Sigmoid colon (tissue), 4 donors: ENCODE measurements around the gene SLC7A5.
"Not testable (repeated sequence)": the region's sequence is repeated elsewhere in the genome, so short reads cannot be mapped to it uniquely, and the experiment has no call there.

Experiments
- POLR2AphosphoS5 ChIP-seq, 4 donors: sonication (generic); formaldehyde crosslinking; IDR thresholded peaks; one replicate each; pipeline ENCODE4 v1.6.1; 2017; ENCODE audit warnings: antibody characterized with exemption in 4 of 4
- TF ChIP-seq, protein P1 (sequence below), 4 experiments: fragments of 450-650 bp in 3 of 4; fragments of 200-600 bp in 1 of 4; IDR thresholded peaks; one replicate each; pipeline ENCODE4 v1.5.1; 2016 to 2019; ENCODE audit warnings: antibody characterized with exemption in 4 of 4, mild to moderate bottlenecking in 3 of 4, moderate library complexity in 2 of 4

DNA sequence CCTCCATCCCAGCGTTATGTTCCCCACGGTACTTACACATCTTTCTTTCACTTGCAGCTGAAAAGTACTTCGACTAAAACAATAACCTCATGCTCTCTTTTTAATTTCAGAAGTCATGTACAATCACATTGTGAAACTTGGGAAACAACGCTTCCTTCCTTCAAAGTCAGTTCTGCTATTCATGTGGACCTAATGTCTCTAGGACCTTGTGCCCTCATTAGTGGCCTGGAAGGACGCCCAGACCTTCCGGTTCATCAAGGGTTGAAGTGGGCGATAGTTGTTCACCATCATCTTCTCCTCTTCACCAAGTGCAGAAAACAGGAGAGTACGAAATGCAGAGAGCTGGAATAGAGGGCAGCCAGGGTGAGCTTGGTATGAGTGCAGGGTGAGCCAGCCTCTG is 18.6 kb upstream of the SLC7A5 start:
- TF ChIP-seq, protein P1, sequence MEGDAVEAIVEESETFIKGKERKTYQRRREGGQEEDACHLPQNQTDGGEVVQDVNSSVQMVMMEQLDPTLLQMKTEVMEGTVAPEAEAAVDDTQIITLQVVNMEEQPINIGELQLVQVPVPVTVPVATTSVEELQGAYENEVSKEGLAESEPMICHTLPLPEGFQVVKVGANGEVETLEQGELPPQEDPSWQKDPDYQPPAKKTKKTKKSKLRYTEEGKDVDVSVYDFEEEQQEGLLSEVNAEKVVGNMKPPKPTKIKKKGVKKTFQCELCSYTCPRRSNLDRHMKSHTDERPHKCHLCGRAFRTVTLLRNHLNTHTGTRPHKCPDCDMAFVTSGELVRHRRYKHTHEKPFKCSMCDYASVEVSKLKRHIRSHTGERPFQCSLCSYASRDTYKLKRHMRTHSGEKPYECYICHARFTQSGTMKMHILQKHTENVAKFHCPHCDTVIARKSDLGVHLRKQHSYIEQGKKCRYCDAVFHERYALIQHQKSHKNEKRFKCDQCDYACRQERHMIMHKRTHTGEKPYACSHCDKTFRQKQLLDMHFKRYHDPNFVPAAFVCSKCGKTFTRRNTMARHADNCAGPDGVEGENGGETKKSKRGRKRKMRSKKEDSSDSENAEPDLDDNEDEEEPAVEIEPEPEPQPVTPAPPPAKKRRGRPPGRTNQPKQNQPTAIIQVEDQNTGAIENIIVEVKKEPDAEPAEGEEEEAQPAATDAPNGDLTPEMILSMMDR (IDR thresholded peaks at IDR 0.05): not testable (repeated sequence)
- not testable (repeated sequence) for TF ChIP-seq POLR2AphosphoS5 (IDR thresholded peaks at IDR 0.05)
